GM12878 (cell line): Measurements from ENCODE around the gene TMEM217. TPM values are rescaled to one million over a fixed set of nuclear protein-coding genes. Genes with fewer than 3 reads are reported as not detected.

Source experiments
- ATAC-seq: fragments of 200-7000 bp; cut with Tn5 transposase; 3 replicates; pipeline ENCODE4 v1.9.1; 2020; ENCODE audit warnings: mild to moderate bottlenecking, moderate library complexity
- BruUV-seq: library from RNA; stranded (reverse); fragments of 400-500 nt; replicated peaks from 2 replicates; lab custom pipeline; 2021; lab: Mats Ljungman, UMichigan
- CTCF ChIA-PET: fragments of 300-600 bp; sonication (Branson Sonifier 250); formaldehyde crosslinking; extraction: SDS; loops from one replicate; lab custom pipeline; 2021; ENCODE audit warnings: inconsistent platforms; lab: Yijun Ruan, JAX
- POLR2A ChIA-PET: fragments of 350-600 bp; formaldehyde crosslinking; extraction: SDS; loops from one replicate; lab custom pipeline; 2021; ENCODE audit warnings: inconsistent platforms; lab: Charles Lee
- RAD21 ChIA-PET: fragments of 300-600 bp; sonication (Branson Sonifier 250); formaldehyde crosslinking; loops from one replicate; lab custom pipeline; 2023; ENCODE audit warnings: antibody characterized with exemption; ENCODE audit not compliant: unreplicated experiment; lab: Charles Lee
- SMC1A ChIA-PET: fragments of 300-600 bp; sonication (Branson Sonifier 250); formaldehyde crosslinking; loops from one replicate; lab custom pipeline; 2023; ENCODE audit not compliant: unreplicated experiment, uncharacterized antibody; lab: Charles Lee
- DNase-seq: peaks from one replicate; pipeline ENCODE4 v3.0.0-alpha.2; 2011; ENCODE audit warnings: low read depth, low spot score
- FAIRE-seq: peaks from 3 replicates; lab custom pipeline; 2011; peaks lifted over from hg19 to GRCh38; lab: Jason Lieb, UNC
- H2AFZ ChIP-seq: 2 replicates; pipeline ENCODE4 v1.6.0; 2011; ENCODE audit warnings: low read depth, low read length, control low read depth; ENCODE audit not compliant: control insufficient read depth
- H3K27ac ChIP-seq: 2 replicates; pipeline ENCODE4 v1.5.1; 2011; ENCODE audit warnings: control low read depth; ENCODE audit not compliant: control insufficient read depth, insufficient read depth
- H3K27me3 ChIP-seq, 2 experiments: replicated peaks in 1 of 2; 2 replicates each; pipeline versions ENCODE4 v1.6.0 to v1.6.1; 2011; ENCODE audit warnings: low read length in 1 of 2; ENCODE audit not compliant: control insufficient read depth in 2 of 2, insufficient read depth in 2 of 2
- H3K36me3 ChIP-seq, 2 experiments: 2 replicates each; pipeline ENCODE4 v1.5.1; 2011; ENCODE audit warnings: low read length in 1 of 2; ENCODE audit not compliant: control insufficient read depth in 2 of 2, insufficient read depth in 2 of 2
- H3K4me1 ChIP-seq: 2 replicates; pipeline ENCODE4 v1.6.1; 2011; ENCODE audit warnings: mild to moderate bottlenecking, low read length, moderate library complexity, mixed read lengths; ENCODE audit not compliant: control insufficient read depth, insufficient read depth
- H3K4me2 ChIP-seq: 2 replicates; pipeline ENCODE4 v1.6.0; 2011; ENCODE audit warnings: control low read depth; ENCODE audit not compliant: control insufficient read depth, insufficient read depth
- H3K4me3 ChIP-seq: fragments of 200-600 bp; sonication (generic); 2 replicates; pipeline ENCODE4 v1.5.1; 2016
- H3K79me2 ChIP-seq: 2 replicates; pipeline ENCODE4 v1.6.0; 2011; ENCODE audit warnings: low read length; ENCODE audit not compliant: control insufficient read depth, insufficient read depth
- H3K9ac ChIP-seq: 2 replicates; pipeline ENCODE4 v1.8.0; 2011; ENCODE audit warnings: low read length, control low read depth, mixed read lengths; ENCODE audit not compliant: control insufficient read depth, insufficient read depth
- H3K9me3 ChIP-seq: replicated peaks from 3 replicates; pipeline ENCODE4 v1.5.1; 2011; ENCODE audit warnings: mild to moderate bottlenecking, low read length; ENCODE audit not compliant: control insufficient read depth, insufficient read depth
- H4K20me1 ChIP-seq: 2 replicates; pipeline ENCODE4 v1.6.0; 2011; ENCODE audit not compliant: control insufficient read depth, insufficient read depth
- BHLHE40 ChIP-seq, 2 experiments: fragments of 450-650 bp in 1 of 2; IDR thresholded peaks; 2 replicates each; pipeline ENCODE4 v1.6.1; 2011 to 2017; ENCODE audit warnings: low read depth in 2 of 2, borderline replicate concordance in 1 of 2, improper control_type of control experiment in 1 of 2, low read length in 1 of 2, mild to moderate bottlenecking in 1 of 2
- MLLT1 ChIP-seq: fragments of 450-650 bp; IDR thresholded peaks from 2 replicates; pipeline ENCODE4 v1.6.1; 2016; ENCODE audit warnings: mild to moderate bottlenecking
- PAX5 ChIP-seq: IDR thresholded peaks from 2 replicates; pipeline ENCODE4 v1.6.1; 2011; ENCODE audit warnings: low read depth, low read length, borderline replicate concordance
- RCOR1 ChIP-seq: conservative IDR thresholded peaks from 2 replicates; pipeline ENCODE4 v1.6.1; 2012; ENCODE audit warnings: low read depth, low read length, improper control_type of control experiment
- REST ChIP-seq: IDR thresholded peaks from 2 replicates; pipeline ENCODE4 v1.6.1; 2012; ENCODE audit warnings: mild to moderate bottlenecking, low read depth, low read length
- ZBTB40 ChIP-seq: fragments of 450-650 bp; IDR thresholded peaks from 2 replicates; pipeline ENCODE4 v1.6.1; 2016; ENCODE audit warnings: mild to moderate bottlenecking, moderate library complexity, borderline replicate concordance
- ZNF24 ChIP-seq: fragments of 450-650 bp; IDR thresholded peaks from 2 replicates; pipeline ENCODE4 v1.6.1; 2017; ENCODE audit warnings: antibody characterized with exemption, mild to moderate bottlenecking
- WGBS: methylation state at CpG from one replicate; pipeline ENCODE4 v1.1.6; 2016; ENCODE audit warnings: low lambda C conversion rate; ENCODE audit not compliant: insufficient replicate concordance, insufficient coverage; ENCODE audit errors: missing lambda C conversion rate; 5-methylcytosine and 5-hydroxymethylcytosine counted together
- in situ Hi-C: fragments of 300-500 bp; cut with MboI; formaldehyde crosslinking; loops from 9 replicates; pipeline ENCODE4 v1.14.3; 2018; ENCODE audit warnings: mixed read lengths
- intact Hi-C: fragments of 100-400 bp; cut with micrococcal nuclease; formaldehyde crosslinking; loops from one replicate; pipeline ENCODE4 v1.14.2; 2022; ENCODE audit not compliant: unreplicated experiment
- polyA plus RNA-seq, 11 experiments: library from polyadenylated mRNA; depleted of rRNA in 4 of 11; unstranded in 6 of 11; stranded (reverse) in 5 of 11; fragments of >200 nt; fragmentation: Nextera tagmentation in 4 of 11; fragmentation: Illumina TruSeq in 1 of 11; extraction: Ambion mirVana in 4 of 11; extraction: Trizol in 1 of 11; gene quantifications; 1 replicate in 1 of 11; 2 replicates in 10 of 11; pipeline versions ENCODE4 v1.2.1 to v1.2.3, GENCODE V29; 2011 to 2016; ENCODE audit warnings: inconsistent platforms in 2 of 11, missing spikeins in 2 of 11, low read depth in 1 of 11
- total RNA-seq, 4 experiments: library from RNA; depleted of rRNA in 3 of 4; stranded (reverse); fragments of >200 nt in 3 of 4; fragmentation: Illumina TruSeq in 1 of 4; extraction: Trizol in 1 of 4; gene quantifications; 2 replicates each; pipeline versions ENCODE4 v1.2.1 to v1.2.3, GENCODE V29; 2013 to 2021

The TMEM217 gene
- total and polyA plus RNA-seq, 10 of the 15 experiments (the other 5 are each of a cell fraction or from before 2014, with no cell fraction given), result 1.3 to 4.5 (median 2.3) TPM

- TF ChIP-seq MLLT1, result no peak
These were observed 39.4 kb downstream of the TMEM217 start (continued) for GRCh38 chr6:37218511-37218910.

- RAD21 ChIA-PET, result no interaction called here
- in situ Hi-C loops, result no loop called here
These were observed 39.9 kb downstream of the TMEM217 start for GRCh38 chr6:37218061-37218460.

More at GRCh38 chr6:37218061-37218460, 39.9 kb downstream of the TMEM217 start:
- ChIA-PET CTCF (no interaction called here), POLR2A (no interaction called here), SMC1A (interaction anchor here (1.8 kb wide), 1 partner anchor 199 kb away, joined by 7 read pairs; no protein-coding TSS in a partner anchor)
- Histone ChIP-seq H3K4me2 (no peak overlapping the region), H3K79me2 (no peaks in the 10 kb centered on the region), H3K36me3 (no peaks in the 10 kb centered on the region), H3K27ac (no peak overlapping the region), H3K9ac (no peak overlapping the region), H4K20me1 (no peaks in the 10 kb centered on the region), H3K4me1 (peaks cover 11% of the 10 kb centered on the region), H3K4me3 (no peak overlapping the region), H2AFZ (no peak overlapping the region), H3K27me3 (no peaks in the 10 kb centered on the region), H3K9me3 (no peaks in the 10 kb centered on the region)
- BruUV-seq, result no TSS peak
- intact Hi-C loops, result no loop called here
- FAIRE-seq (no peak), ATAC-seq (no peak), DNase-seq (no peak)
- 56% methylated on average over 6 of the region's 6 CpGs for WGBS
- TF ChIP-seq PAX5 (no peak), REST (no peak), ZNF24 (no peak), BHLHE40 (IDR thresholded peaks at IDR 0.05; ENCODE audit: borderline replicate concordance in 1 of 2, low read depth in 2 of 2, low read length in 1 of 2) (no peak), RCOR1 (no peak), ZBTB40 (no peak)
